ENCODE data around the gene TM9SF4.

Gene TM9SF4

DNA sequence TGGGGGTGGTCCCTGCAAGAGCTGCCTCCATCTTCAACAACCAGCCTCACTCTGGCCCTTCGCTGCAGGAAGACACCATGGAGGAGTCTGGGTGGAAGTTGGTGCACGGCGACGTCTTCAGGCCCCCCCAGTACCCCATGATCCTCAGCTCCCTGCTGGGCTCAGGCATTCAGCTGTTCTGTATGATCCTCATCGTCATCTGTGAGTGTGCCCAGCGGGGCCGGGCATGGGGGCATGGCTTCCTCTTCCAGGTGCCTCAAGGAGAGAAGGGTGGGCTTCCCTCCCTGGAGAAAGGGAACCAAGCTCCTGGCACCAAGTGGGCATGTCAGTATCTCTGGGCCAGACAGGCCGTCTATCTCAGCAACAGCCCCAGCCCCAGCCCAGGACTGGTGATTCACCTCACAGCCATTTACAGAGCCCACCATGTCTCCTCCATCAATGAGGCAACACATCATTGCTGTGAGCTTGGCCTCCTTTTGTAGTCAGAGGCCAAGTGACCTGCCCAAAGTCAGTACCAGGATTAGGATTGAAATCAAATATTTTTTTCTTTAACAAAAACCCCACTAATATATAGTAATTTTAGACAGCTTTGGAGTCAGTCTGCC, 40.2 kb downstream of the TM9SF4 start:
- ChIA-PET CTCF (no interaction called here), POLR2A (no interaction called here)
- TF ChIP-seq ZNF792 (tag by site-specific recombination; IDR thresholded peaks at IDR 0.05) (no peak), ZNF211 (tag by site-specific recombination; IDR thresholded peaks at IDR 0.05; ENCODE audit: low read depth) (no peak), ZNF132 (tag by site-specific recombination; IDR thresholded peaks at IDR 0.05; ENCODE audit: borderline replicate concordance) (no peak), ZBTB1 (tag by site-specific recombination; IDR thresholded peaks at IDR 0.05) (no peak), PRDM1 (tag by site-specific recombination; IDR thresholded peaks at IDR 0.05) (no peak), ZNF555 (tag by site-specific recombination; conservative IDR thresholded peaks at IDR 0.05) (no peak), ZNF239 (tag by site-specific recombination; IDR thresholded peaks at IDR 0.05) (no peak), YY1 (tag by site-specific recombination; IDR thresholded peaks at IDR 0.05) (no peak), KLF7 (tag by site-specific recombination; IDR thresholded peaks at IDR 0.05; ENCODE audit: borderline replicate concordance) (no peak), IKZF3 (tag by site-specific recombination; IDR thresholded peaks at IDR 0.05) (no peak), YY2 (tag by site-specific recombination; IDR thresholded peaks at IDR 0.05) (no peak), ZNF677 (tag by site-specific recombination; IDR thresholded peaks at IDR 0.05) (no peak), ZNF501 (tag by site-specific recombination; IDR thresholded peaks at IDR 0.05) (no peak), KLF16 (tag by site-specific recombination; IDR thresholded peaks at IDR 0.05) (no peak)
- TF ChIP-seq, protein P1, sequence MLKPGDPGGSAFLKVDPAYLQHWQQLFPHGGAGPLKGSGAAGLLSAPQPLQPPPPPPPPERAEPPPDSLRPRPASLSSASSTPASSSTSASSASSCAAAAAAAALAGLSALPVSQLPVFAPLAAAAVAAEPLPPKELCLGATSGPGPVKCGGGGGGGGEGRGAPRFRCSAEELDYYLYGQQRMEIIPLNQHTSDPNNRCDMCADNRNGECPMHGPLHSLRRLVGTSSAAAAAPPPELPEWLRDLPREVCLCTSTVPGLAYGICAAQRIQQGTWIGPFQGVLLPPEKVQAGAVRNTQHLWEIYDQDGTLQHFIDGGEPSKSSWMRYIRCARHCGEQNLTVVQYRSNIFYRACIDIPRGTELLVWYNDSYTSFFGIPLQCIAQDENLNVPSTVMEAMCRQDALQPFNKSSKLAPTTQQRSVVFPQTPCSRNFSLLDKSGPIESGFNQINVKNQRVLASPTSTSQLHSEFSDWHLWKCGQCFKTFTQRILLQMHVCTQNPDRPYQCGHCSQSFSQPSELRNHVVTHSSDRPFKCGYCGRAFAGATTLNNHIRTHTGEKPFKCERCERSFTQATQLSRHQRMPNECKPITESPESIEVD (tag by site-specific recombination; IDR thresholded peaks at IDR 0.05), result no peak
- TF ChIP-seq, protein P2, sequence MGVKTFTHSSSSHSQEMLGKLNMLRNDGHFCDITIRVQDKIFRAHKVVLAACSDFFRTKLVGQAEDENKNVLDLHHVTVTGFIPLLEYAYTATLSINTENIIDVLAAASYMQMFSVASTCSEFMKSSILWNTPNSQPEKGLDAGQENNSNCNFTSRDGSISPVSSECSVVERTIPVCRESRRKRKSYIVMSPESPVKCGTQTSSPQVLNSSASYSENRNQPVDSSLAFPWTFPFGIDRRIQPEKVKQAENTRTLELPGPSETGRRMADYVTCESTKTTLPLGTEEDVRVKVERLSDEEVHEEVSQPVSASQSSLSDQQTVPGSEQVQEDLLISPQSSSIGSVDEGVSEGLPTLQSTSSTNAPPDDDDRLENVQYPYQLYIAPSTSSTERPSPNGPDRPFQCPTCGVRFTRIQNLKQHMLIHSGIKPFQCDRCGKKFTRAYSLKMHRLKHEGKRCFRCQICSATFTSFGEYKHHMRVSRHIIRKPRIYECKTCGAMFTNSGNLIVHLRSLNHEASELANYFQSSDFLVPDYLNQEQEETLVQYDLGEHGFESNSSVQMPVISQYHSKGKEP (tag by site-specific recombination; IDR thresholded peaks at IDR 0.05), result no peak
- TF ChIP-seq, protein P3, sequence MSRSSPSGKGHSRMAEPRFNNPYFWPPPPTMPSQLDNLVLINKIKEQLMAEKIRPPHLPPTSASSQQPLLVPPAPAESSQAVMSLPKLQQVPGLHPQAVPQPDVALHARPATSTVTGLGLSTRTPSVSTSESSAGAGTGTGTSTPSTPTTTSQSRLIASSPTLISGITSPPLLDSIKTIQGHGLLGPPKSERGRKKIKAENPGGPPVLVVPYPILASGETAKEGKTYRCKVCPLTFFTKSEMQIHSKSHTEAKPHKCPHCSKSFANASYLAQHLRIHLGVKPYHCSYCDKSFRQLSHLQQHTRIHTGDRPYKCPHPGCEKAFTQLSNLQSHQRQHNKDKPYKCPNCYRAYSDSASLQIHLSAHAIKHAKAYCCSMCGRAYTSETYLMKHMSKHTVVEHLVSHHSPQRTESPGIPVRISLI (tag by site-specific recombination; IDR thresholded peaks at IDR 0.05), result no peak
- TF ChIP-seq, protein P4, sequence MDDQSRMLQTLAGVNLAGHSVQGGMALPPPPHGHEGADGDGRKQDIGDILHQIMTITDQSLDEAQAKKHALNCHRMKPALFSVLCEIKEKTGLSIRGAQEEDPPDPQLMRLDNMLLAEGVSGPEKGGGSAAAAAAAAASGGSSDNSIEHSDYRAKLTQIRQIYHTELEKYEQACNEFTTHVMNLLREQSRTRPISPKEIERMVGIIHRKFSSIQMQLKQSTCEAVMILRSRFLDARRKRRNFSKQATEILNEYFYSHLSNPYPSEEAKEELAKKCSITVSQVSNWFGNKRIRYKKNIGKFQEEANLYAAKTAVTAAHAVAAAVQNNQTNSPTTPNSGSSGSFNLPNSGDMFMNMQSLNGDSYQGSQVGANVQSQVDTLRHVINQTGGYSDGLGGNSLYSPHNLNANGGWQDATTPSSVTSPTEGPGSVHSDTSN (CRISPR knock-in tag; IDR thresholded peaks at IDR 0.05), result no peak
- TF ChIP-seq, protein P5, sequence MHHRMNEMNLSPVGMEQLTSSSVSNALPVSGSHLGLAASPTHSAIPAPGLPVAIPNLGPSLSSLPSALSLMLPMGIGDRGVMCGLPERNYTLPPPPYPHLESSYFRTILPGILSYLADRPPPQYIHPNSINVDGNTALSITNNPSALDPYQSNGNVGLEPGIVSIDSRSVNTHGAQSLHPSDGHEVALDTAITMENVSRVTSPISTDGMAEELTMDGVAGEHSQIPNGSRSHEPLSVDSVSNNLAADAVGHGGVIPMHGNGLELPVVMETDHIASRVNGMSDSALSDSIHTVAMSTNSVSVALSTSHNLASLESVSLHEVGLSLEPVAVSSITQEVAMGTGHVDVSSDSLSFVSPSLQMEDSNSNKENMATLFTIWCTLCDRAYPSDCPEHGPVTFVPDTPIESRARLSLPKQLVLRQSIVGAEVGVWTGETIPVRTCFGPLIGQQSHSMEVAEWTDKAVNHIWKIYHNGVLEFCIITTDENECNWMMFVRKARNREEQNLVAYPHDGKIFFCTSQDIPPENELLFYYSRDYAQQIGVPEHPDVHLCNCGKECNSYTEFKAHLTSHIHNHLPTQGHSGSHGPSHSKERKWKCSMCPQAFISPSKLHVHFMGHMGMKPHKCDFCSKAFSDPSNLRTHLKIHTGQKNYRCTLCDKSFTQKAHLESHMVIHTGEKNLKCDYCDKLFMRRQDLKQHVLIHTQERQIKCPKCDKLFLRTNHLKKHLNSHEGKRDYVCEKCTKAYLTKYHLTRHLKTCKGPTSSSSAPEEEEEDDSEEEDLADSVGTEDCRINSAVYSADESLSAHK (tag by site-specific recombination; IDR thresholded peaks at IDR 0.05), result no peak
- no peaks in the 10 kb centered on the region for H3K9me3 ChIP-seq (ENCODE audit: control insufficient read depth, insufficient read depth, low read depth, low read length)
- H3K4me1 ChIP-seq (ENCODE audit: control insufficient read depth, insufficient read depth, low read length), result no peaks in the 10 kb centered on the region
- no peak overlapping the region for H3K27ac ChIP-seq (ENCODE audit: extremely low read depth, low read depth, low read length)
- peaks cover 29 to 84% of the 10 kb centered on the region in 2 experiments; a peak in 2 of 3 replicates for H3K36me3 ChIP-seq (ENCODE audit: control insufficient read depth in 2 of 2, insufficient read depth in 1 of 2, low read length in 2 of 2)
- H3K4me3 ChIP-seq (ENCODE audit: low read depth, low read length), result no peak overlapping the region
